ENCODE results near the gene HDAC9. TPM values are rescaled to one million over a fixed set of nuclear protein-coding genes. Genes with fewer than 3 reads are reported as not detected.

Gene HDAC9
- polyA plus RNA-seq, 2 of the 4 experiments (the other 2 are of a cell fraction), result 0.05 to 0.26 TPM

DNA sequence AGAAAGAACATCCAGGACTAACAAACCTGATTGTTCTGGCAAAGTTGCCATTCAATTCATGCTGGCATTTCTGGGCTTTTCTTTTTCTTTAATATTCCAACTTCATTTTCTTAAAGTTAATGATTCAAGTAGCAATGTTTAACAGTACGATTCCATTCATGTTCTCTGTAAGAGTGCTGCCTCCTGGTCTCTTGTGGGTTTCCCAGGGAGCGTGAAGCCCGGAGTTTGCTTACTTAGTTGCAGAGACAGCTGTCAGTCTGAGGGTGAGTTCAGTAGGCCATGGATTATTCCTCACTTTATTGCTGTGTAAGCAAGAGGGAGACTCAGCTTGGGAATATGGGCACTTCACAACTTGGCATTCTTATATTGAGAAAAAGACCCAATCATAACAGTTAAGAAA lies 479.7 kb downstream of the HDAC9 start:
- FAIRE-seq (no peak), DNase-seq (ENCODE audit: low read depth in 1 of 2, low spot score in 1 of 2) (no peak), ATAC-seq (peak in 1 of 2 experiments; percentile 38; a peak in 1 of 6 replicates)
- H3K4me3 ChIP-seq, result no peak overlapping the region
- WGBS (ENCODE audit: missing lambda C conversion rate), result 23% methylated on average over 3 of the region's 3 CpGs
- POLR2A ChIA-PET, result no interaction called here
- H3K9me3 ChIP-seq, result no peaks in the 10 kb centered on the region
- peaks cover 32% of the 10 kb centered on the region for H3K4me1 ChIP-seq
- H3K27ac ChIP-seq, result 0 out of 6 replicates have a peak overlapping the region, but pooled peaks of 1 of the 2 experiments have one; percentile 19
- peak overlapping the region; percentile 50 for H3K4me2 ChIP-seq
- TF ChIP-seq KDM5A (IDR thresholded peaks at IDR 0.05) (no peak), MAZ (IDR thresholded peaks at IDR 0.05; ENCODE audit: borderline replicate concordance, low read depth, low read length) (no peak), FOSL2 (IDR thresholded peaks at IDR 0.05) (no peak), FOSL2 (CRISPR knock-in tag; IDR thresholded peaks at IDR 0.05) (no peak), TP53 (CRISPR knock-in tag; IDR thresholded peaks at IDR 0.05) (no peak), HOXB13 (CRISPR knock-in tag; IDR thresholded peaks at IDR 0.05; ENCODE audit: low read depth) (no peak), CHD2 (IDR thresholded peaks at IDR 0.05; ENCODE audit: low read length, partially characterized antibody) (no peak), ZC3H11A (IDR thresholded peaks at IDR 0.05) (no peak), RCOR1 (IDR thresholded peaks at IDR 0.05; ENCODE audit: low read depth, low read length) (no peak), HOXA7 (CRISPR knock-in tag; IDR thresholded peaks at IDR 0.05) (no peak), SMC3 (IDR thresholded peaks at IDR 0.05) (no peak), ZSCAN20 (CRISPR knock-in tag; IDR thresholded peaks at IDR 0.05) (no peak), BHLHE40 (IDR thresholded peaks at IDR 0.05; ENCODE audit: low read depth, low read length) (no peak)
- TF ChIP-seq, protein P1, sequence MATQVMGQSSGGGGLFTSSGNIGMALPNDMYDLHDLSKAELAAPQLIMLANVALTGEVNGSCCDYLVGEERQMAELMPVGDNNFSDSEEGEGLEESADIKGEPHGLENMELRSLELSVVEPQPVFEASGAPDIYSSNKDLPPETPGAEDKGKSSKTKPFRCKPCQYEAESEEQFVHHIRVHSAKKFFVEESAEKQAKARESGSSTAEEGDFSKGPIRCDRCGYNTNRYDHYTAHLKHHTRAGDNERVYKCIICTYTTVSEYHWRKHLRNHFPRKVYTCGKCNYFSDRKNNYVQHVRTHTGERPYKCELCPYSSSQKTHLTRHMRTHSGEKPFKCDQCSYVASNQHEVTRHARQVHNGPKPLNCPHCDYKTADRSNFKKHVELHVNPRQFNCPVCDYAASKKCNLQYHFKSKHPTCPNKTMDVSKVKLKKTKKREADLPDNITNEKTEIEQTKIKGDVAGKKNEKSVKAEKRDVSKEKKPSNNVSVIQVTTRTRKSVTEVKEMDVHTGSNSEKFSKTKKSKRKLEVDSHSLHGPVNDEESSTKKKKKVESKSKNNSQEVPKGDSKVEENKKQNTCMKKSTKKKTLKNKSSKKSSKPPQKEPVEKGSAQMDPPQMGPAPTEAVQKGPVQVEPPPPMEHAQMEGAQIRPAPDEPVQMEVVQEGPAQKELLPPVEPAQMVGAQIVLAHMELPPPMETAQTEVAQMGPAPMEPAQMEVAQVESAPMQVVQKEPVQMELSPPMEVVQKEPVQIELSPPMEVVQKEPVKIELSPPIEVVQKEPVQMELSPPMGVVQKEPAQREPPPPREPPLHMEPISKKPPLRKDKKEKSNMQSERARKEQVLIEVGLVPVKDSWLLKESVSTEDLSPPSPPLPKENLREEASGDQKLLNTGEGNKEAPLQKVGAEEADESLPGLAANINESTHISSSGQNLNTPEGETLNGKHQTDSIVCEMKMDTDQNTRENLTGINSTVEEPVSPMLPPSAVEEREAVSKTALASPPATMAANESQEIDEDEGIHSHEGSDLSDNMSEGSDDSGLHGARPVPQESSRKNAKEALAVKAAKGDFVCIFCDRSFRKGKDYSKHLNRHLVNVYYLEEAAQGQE (IDR thresholded peaks at IDR 0.05), result no peak
- TF ChIP-seq, protein P2, sequence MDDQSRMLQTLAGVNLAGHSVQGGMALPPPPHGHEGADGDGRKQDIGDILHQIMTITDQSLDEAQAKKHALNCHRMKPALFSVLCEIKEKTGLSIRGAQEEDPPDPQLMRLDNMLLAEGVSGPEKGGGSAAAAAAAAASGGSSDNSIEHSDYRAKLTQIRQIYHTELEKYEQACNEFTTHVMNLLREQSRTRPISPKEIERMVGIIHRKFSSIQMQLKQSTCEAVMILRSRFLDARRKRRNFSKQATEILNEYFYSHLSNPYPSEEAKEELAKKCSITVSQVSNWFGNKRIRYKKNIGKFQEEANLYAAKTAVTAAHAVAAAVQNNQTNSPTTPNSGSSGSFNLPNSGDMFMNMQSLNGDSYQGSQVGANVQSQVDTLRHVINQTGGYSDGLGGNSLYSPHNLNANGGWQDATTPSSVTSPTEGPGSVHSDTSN (IDR thresholded peaks at IDR 0.05), result no peak
- TF ChIP-seq, protein P3, sequence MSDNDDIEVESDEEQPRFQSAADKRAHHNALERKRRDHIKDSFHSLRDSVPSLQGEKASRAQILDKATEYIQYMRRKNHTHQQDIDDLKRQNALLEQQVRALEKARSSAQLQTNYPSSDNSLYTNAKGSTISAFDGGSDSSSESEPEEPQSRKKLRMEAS (IDR thresholded peaks at IDR 0.05), result no peak
- TF ChIP-seq, protein P4, sequence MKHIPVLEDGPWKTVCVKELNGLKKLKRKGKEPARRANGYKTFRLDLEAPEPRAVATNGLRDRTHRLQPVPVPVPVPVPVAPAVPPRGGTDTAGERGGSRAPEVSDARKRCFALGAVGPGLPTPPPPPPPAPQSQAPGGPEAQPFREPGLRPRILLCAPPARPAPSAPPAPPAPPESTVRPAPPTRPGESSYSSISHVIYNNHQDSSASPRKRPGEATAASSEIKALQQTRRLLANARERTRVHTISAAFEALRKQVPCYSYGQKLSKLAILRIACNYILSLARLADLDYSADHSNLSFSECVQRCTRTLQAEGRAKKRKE (CRISPR knock-in tag; IDR thresholded peaks at IDR 0.05; ENCODE audit: low read depth), result no peak
- CTCF ChIA-PET, result no interaction called here

DNA sequence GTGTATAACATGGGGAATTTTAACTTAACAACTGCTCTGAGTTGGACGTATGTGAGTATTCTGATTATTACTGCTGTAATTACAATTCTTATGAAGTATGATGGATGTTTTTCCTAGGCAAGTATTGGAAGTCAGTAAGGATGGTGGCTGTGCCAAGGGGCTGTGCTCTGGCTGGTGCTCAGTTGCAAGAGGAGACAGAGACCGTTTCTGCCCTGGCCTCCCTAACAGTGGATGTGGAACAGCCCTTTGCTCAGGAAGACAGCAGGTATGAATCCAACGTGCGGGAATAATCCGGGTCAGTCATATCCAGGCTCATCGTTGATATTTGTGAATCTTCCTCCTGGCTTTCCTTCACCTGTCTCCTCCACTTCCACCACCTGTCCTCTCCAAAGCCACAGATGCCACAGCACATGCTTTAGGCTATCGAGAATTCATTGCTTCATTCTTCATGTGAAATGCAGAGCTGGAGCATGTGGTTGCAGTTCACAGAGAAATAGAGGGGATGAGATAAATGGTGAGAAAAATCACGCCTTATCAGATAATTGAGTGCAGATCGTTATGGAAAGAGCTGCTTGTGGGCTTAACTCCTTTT lies 480.2 kb downstream of the HDAC9 start:
- ChIA-PET POLR2A (no interaction called here), CTCF (no interaction called here)
- Histone ChIP-seq H3K4me2 (no peak overlapping the region), H3K9me3 (no peaks in the 10 kb centered on the region), H3K4me3 (no peak overlapping the region), H3K27ac (0 out of 6 replicates have a peak overlapping the region, but pooled peaks of 1 of the 2 experiments have one; percentile 19), H3K4me1 (peaks cover 32% of the 10 kb centered on the region)
- no peak for DNase-seq (ENCODE audit: low read depth in 1 of 2, low spot score in 1 of 2)
- 57% methylated on average over 9 of the region's 9 CpGs for WGBS (ENCODE audit: missing lambda C conversion rate)
- FAIRE-seq, result no peak
- no peak for ATAC-seq
- TF ChIP-seq RFX5 (IDR thresholded peaks at IDR 0.05), result no peak
- TF ChIP-seq, protein P5, sequence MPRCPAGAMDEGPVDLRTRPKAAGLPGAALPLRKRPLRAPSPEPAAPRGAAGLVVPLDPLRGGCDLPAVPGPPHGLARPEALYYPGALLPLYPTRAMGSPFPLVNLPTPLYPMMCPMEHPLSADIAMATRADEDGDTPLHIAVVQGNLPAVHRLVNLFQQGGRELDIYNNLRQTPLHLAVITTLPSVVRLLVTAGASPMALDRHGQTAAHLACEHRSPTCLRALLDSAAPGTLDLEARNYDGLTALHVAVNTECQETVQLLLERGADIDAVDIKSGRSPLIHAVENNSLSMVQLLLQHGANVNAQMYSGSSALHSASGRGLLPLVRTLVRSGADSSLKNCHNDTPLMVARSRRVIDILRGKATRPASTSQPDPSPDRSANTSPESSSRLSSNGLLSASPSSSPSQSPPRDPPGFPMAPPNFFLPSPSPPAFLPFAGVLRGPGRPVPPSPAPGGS (IDR thresholded peaks at IDR 0.05), result no peak
- no peak for TF ChIP-seq EHMT2 (IDR thresholded peaks at IDR 0.05; ENCODE audit: low read depth)
- TF ChIP-seq, protein P2 (IDR thresholded peaks at IDR 0.05), result no peak
- TF ChIP-seq, protein P6, sequence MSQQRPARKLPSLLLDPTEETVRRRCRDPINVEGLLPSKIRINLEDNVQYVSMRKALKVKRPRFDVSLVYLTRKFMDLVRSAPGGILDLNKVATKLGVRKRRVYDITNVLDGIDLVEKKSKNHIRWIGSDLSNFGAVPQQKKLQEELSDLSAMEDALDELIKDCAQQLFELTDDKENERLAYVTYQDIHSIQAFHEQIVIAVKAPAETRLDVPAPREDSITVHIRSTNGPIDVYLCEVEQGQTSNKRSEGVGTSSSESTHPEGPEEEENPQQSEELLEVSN (IDR thresholded peaks at IDR 0.05; ENCODE audit: borderline replicate concordance, low read depth), result no peak
- TF ChIP-seq KDM1A (IDR thresholded peaks at IDR 0.05; ENCODE audit: low read depth), result no peak
- TF ChIP-seq, protein P7, sequence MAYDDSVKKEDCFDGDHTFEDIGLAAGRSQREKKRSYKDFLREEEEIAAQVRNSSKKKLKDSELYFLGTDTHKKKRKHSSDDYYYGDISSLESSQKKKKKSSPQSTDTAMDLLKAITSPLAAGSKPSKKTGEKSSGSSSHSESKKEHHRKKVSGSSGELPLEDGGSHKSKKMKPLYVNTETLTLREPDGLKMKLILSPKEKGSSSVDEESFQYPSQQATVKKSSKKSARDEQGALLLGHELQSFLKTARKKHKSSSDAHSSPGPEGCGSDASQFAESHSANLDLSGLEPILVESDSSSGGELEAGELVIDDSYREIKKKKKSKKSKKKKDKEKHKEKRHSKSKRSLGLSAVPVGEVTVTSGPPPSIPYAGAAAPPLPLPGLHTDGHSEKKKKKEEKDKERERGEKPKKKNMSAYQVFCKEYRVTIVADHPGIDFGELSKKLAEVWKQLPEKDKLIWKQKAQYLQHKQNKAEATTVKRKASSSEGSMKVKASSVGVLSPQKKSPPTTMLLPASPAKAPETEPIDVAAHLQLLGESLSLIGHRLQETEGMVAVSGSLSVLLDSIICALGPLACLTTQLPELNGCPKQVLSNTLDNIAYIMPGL (CRISPR knock-in tag; IDR thresholded peaks at IDR 0.05; ENCODE audit: borderline replicate concordance), result no peak
- TF ChIP-seq, protein P8, sequence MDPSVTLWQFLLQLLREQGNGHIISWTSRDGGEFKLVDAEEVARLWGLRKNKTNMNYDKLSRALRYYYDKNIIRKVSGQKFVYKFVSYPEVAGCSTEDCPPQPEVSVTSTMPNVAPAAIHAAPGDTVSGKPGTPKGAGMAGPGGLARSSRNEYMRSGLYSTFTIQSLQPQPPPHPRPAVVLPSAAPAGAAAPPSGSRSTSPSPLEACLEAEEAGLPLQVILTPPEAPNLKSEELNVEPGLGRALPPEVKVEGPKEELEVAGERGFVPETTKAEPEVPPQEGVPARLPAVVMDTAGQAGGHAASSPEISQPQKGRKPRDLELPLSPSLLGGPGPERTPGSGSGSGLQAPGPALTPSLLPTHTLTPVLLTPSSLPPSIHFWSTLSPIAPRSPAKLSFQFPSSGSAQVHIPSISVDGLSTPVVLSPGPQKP (IDR thresholded peaks at IDR 0.05; ENCODE audit: low read depth, low read length), result no peak
- no peak for TF ChIP-seq NPAS2 (CRISPR knock-in tag; IDR thresholded peaks at IDR 0.05; ENCODE audit: borderline replicate concordance)
